Ovary (tissue), 3 donors: Measurements from ENCODE around the gene RAPSN.

Source experiments
- CTCF ChIP-seq, 3 donors: fragments of 450-650 bp in 2 of 3; fragments of 200-600 bp in 1 of 3; IDR thresholded peaks; one replicate each; pipeline versions ENCODE4 v1.5.1 to v1.8.0; 2016 to 2022; ENCODE audit warnings: antibody characterized with exemption in 3 of 3, mild to moderate bottlenecking in 1 of 3
- EP300 ChIP-seq: sonication (generic); formaldehyde crosslinking; IDR thresholded peaks from one replicate; pipeline ENCODE4 v1.6.1; 2017; ENCODE audit warnings: antibody characterized with exemption
- POLR2A ChIP-seq: fragments of 450-650 bp; IDR thresholded peaks from one replicate; pipeline ENCODE4 v1.6.1; 2017; ENCODE audit warnings: antibody characterized with exemption, mild to moderate bottlenecking, moderate library complexity
- donor health status: DM: no; HTN: no; CAD: no.

- TF ChIP-seq POLR2A: no peak
- no peak for TF ChIP-seq CTCF (IDR thresholded peaks at IDR 0.05)
- TF ChIP-seq EP300: no peak
Measured at GRCh38 chr11:47391711-47392432, 57.1 kb downstream of the RAPSN start.
